Measurements from ENCODE around the gene SPDYE1.

DNA sequence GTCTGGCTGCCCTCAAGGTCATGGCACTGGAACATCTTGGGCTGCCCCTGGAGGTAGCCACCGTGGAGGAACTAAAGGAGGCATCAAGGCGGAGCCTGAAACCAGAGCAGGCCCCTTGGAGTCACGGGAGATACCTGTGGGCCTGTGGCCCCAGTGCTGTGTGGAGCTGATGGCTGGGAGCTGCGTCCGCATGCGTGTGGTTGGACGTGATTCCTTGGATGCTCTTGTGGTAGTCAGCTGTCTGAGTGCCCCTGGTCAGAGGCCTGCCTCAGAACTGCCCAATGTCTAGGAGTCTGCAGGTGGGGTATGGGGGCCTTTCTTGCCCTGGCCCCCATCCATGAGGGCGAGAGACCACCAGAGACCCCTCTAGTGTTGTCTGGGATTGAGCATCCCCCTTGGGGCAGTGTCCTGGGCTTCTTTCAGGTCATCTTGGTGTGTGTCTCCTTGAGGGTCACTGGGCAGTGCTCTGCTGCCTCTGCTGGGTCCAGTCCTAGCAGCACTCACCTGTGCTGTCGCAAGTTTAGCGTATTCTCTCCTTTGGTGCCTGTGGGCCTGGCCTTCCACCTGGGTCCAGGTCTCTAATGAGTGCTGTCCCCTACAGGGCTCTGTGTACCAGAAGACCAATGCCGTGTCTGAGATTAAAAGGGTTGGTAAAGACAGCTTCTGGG is 59.6 kb downstream of the SPDYE1 start:
- no peak for TF ChIP-seq CTCF (IDR thresholded peaks at IDR 0.05; ENCODE audit: borderline replicate concordance, extremely low read depth, low read length, poor library complexity, severe bottlenecking)
- no peak for TF ChIP-seq EZH2 (IDR thresholded peaks at IDR 0.05; ENCODE audit: borderline replicate concordance, low read depth, low read length, severe bottlenecking)
